HL-60 (cell line): Measurements from ENCODE around the gene VAT1L.

Experiments used
- CTCF ChIP-seq: IDR thresholded peaks from one replicate; pipeline ENCODE4 v1.5.1; 2011; ENCODE audit warnings: low read length, control low read depth, inconsistent platforms; ENCODE audit not compliant: insufficient read depth
- POLR2AphosphoS5 ChIP-seq: IDR thresholded peaks from 2 replicates; pipeline ENCODE4 v1.6.1; 2012; ENCODE audit warnings: low read depth
- REST ChIP-seq: IDR thresholded peaks from 2 replicates; pipeline ENCODE4 v1.6.1; 2012; ENCODE audit warnings: low read depth; ENCODE audit not compliant: insufficient replicate concordance

GRCh38 chr16:77812856-77813500, 24.6 kb downstream of the VAT1L start:
- TF ChIP-seq CTCF = no peak
- no peak for TF ChIP-seq POLR2AphosphoS5
- no peak for TF ChIP-seq REST
